GM18507 (cell line): ENCODE results near the gene CHRFAM7A.
"Not testable (repeated sequence)": the region's sequence is repeated elsewhere in the genome, so short reads cannot be mapped to it uniquely, and the experiment has no call there.

ENCODE experiments used
- DNase-seq: peaks from one replicate; pipeline ENCODE4 v3.0.0; 2011; ENCODE audit warnings: low read depth; ENCODE audit not compliant: insufficient read length; ENCODE audit errors: extremely low spot score
- FAIRE-seq: peaks from 2 replicates; lab custom pipeline; 2011; peaks lifted over from hg19 to GRCh38; lab: Jason Lieb, UNC

The CHRFAM7A gene

DNA sequence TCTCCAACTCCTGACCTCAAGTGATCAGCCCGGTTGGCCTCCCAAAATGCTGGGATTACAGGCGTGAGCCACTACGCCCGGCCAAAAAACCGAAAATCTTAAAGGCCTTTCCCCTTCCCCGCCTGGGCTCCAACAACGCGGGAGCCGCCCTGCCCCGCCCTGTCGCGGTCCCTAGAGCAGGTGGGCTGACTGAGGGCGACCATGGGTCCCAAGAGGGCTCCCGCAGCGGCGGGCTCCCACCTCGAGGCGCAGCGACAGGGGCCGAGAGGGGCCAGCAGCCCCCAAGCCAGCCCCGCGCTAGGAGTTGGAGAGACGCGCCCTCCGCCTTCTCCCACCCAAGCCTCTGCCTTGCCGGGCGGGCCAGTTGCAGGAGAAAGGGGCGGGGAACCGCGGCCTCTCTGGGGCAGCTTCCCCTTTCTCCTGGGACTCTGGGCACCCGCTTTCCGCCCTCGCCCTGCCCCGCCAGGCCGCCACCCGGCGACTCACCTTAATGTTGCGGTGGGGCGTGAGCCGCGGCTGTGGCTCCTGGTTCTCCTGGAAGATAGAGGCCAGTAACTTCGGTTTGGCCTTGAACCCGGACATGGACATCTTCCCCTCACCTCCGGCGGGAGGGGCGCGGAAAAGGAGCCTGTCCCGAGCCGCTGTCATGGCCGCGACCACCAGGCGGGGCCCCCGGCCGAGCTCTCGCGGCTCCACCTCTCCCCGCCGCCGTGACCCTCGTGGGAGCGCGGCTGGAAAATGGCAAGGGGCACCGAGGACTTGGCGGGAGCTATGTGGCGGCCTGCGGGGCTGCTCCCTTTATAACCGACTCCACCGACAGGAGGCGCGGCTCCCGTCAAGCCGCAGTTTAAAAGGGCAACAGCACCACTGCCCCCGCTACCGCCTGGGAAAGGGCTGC, at the start of gene CHRFAM7A:
Gene CHRFAM7A (minus strand): TSS at position 775 of the 898 bp plus-strand sequence. CDS start 10,189 bp downstream, outside the sequence.
- not testable (repeated sequence) for DNase-seq, FAIRE-seq

DNA sequence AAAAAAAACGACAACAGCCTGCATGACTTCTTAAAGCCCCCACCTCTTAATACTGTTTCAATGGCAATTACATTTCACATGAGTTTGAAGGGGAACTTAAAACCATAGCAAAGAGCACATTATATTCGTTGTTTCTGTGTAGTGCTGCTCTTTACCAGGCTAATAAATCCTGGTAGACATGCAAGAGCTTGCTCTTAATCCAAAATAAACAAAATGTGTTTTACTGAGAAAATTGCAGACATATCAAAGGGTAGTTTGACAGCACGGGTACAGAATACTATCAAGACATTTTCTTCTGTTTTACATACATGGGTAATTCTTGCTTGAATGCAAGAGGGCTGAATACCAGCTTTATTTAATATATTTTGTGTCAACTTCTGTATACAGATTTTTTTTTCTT, 45.0 kb upstream of the CHRFAM7A start:
- not testable (repeated sequence) for FAIRE-seq, DNase-seq

DNA sequence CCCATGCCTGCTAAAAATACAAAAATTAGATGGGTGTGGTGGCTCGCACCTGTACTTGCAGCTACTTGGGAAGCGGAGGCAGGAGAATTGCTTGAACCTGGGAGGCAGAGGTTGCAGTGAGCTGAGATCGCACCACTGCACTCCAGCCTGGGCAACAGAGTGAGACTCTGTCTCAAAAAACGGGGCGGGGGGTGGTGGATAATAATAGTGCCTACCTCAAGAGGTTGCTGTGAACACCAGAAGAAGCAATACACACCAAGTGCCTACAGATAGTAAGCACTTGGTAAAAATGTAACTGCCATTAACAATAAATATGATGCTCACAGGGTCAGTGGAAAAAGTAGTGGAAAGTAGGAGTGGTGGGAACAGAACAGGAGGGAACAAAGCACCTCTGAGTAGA, 42.5 kb upstream of the CHRFAM7A start:
- DNase-seq, FAIRE-seq: not testable (repeated sequence)

DNA sequence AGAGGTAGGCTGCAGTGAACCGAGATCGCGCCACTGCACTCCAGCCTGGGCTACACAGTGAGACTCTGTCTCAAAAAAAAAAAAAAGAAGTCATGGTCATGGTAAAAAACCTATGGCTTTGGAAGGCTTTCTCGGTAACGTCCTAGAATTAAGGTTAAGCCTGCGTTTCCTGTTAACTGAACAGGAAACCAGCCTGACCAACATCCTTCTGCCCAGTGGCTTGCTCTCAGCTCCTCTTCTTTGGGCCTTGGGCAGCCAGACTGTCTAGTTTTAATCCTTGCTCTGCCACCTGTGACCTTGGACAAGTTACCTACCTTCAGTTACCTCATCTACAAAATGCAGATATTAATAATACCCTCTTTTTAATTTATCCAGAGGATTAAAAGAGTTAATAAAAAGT, 27.4 kb upstream of the CHRFAM7A start:
- FAIRE-seq, DNase-seq: not testable (repeated sequence)

DNA sequence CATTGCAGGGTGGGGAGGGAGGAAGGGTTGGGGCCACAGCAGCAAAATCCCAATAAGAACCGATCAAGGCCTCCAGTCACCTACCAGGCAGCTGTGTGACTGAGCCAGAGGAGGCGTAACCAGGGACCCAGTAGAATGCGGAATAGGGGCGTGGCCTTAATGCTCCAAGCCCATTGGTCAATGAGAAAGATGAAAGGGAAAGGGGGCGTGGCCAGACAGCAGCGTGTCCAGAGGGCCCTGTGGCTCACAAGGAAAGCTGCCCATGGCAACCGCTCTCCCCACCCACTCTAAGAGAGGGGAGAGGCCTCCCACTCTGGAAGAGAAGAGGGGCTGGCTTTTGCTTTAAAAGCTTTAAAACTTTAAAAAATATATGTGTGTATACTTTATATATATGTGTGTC, 20.8 kb upstream of the CHRFAM7A start, which contains the start of gene GOLGA8R:
Gene GOLGA8R (minus strand): TSS at position 101 of the 400 bp plus-strand sequence. CDS start 98 bp downstream, at position 3.
- not testable (repeated sequence) for FAIRE-seq, DNase-seq

DNA sequence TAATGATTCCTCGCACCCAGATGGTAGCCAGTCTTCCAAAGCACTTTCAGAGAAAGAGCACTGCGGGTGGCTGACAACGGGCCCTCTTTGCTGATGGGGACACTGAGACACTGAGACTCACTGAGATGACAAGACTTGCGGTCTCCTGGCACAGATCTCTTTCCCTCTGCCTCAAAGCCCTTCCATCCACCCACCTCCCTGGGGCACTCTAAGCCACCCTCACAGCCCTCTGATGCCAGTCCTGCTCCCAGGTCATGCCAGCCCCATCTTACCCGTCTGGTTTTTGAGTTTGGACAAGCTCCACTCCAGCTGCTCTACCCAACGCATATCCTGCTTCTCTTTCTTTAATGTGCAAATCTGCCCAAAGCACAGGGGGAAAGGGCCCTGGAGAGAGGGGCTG, 14.3 kb upstream of the CHRFAM7A start:
- not testable (repeated sequence) for DNase-seq, FAIRE-seq

DNA sequence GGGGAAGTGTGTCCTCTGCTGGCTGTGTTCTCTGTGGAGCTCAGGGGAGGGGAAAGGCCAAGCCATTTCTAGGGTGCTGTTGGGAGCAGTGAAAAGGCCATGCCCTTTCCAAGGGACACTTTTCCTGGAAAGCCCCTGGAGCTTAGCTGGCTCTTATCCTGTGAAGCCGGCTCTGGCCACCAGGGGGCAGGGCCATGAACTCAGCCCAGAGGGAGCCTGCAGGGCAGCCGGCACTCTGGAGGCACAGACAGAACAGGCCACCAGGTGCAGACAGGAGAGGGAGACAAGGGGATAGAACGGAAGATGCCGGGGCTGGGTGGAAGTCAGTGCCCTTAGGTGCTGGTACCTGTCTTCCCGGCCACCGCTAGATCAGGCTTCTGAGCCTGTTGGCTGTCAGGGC, 5.6 kb upstream of the CHRFAM7A start:
- not testable (repeated sequence) for DNase-seq, FAIRE-seq

DNA sequence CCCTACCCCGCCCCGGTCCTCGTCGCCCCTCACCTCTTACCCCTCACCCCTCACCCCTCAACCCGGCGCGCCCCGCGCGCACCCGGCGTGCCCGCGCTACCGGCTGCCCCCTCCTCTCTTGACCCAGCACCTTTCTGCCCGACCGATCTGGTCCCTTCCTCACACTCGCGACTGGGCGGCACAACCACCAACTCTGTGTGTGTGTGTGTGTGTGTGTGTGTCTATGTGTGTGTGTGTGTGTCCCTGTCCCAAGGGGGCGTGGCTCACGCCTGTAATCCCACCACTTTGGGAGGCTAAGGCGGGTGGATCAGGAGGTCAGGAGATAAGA, 288 bp upstream of the CHRFAM7A start:
- not testable (repeated sequence) for FAIRE-seq, DNase-seq

DNA sequence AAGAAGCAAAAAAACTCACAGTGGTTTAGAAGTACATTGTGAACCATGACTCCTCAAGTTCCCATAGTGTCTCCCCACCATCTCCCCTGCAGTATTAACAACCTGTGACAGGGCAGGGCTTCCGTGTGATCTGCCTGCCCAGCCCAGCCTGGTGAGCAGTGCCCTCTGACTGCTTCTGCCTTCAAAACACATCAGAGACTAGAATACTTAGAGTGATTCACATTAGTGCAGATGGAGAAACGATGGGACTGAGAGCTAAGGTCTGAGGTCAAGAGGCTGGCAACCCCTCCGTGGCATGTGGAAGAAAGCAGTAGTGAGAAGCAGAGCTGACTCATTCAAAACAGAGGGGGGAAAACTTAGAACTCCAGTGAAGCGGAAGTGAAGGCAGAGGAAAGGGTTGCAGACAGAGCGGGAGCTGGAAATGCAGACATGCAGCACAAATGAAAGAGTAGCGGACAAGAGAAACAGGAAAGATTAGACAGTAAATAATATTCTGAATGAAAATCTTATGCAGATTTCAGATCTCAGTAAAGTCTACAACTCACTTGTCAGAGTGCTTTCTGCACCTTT, 6.9 kb downstream of the CHRFAM7A start:
- FAIRE-seq, DNase-seq: not testable (repeated sequence)

DNA sequence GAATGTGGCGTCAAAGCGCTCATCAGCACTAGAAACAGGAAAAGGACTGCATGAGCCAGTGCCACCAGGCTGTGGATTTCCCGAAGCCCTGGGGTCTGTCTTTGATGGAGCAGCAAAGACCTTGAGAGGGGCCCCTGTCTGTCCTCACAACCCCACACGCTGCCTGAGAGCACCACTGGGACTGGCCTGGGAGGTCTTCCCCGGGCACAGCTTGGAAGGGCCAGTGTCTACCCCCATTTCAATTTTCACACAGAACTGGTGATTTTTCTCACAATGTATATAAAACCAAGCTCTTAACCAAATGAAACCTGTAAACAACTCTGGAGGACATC, 16.3 kb downstream of the CHRFAM7A start:
- not testable (repeated sequence) for DNase-seq, FAIRE-seq

DNA sequence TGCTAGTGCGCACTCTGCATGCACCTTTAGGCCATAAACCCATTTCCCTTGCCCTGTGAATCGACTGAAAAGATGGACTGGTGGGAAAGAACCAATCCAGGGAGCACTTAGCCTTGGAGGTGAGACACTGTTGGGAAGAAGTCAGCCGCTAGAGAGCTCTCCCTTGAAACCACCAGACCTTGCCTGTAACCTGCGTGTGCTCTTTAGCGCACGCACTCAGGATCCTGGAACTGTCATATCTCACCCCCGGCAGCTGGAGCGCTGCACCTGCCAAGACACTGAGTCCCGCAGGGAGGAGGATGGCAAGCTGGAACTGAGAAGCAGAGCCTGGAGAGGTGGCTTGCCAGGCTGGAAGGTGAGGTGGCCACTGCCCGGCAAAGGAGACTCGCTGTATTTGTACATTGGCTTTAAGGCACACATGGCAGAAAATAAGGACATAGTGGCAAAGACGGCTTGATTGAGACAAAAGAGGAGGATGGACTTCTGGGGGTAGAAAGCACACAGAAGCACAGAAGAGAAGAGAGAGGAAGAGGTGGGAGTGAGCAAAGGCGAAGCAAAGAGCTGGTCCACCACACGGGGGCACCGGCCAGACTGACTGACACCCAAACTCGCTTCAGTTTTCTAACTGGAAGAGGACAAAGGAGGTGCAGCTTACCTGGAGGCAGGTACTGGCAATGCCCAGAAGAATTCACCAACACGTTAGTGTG, 16.8 kb downstream of the CHRFAM7A start:
- FAIRE-seq, DNase-seq: not testable (repeated sequence)

DNA sequence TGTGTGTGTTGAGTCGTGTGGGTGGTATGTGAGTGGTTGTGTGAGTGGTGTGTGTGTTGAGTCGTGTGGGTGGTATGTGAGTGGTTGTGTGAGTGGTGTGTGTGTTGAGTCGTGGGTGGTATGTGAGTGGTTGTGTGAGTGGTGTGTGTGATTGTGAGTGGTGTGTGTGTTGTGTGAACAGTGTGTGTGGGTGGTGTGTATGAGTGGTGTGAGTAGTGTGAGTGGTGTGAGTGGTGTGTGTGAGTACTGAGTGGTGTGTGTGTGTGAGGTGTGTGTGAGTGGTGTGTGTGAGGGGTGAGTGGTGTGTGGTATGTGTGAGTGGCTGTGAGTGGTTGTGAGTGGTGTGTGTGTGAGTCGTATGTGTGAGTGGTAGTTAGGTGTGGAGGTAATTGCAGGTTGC, 17.5 kb downstream of the CHRFAM7A start:
- not testable (repeated sequence) for FAIRE-seq

DNA sequence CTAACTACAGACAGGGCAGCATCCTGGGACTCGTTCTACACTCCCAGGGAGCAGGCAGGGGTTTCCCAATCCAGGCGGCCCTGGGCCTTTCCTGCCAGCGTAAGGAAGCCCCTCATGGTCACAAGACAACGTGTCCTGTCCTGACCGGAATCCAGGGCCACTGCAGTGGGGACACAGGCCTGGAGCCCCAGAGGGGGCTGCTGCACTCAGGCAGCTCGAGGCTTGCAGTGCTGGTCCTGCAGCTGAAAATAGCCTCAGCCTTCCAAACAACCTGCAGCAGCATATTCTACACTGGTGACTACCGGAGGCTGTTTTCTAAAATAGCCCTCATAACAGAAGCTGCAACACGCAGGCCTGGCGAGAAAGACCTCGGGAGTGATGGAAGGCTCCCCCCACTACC, 18.5 kb downstream of the CHRFAM7A start:
- FAIRE-seq, DNase-seq: not testable (repeated sequence)

More for the DNA sequence above, 17.5 kb downstream of the CHRFAM7A start:
- DNase-seq = not testable (repeated sequence)

DNA sequence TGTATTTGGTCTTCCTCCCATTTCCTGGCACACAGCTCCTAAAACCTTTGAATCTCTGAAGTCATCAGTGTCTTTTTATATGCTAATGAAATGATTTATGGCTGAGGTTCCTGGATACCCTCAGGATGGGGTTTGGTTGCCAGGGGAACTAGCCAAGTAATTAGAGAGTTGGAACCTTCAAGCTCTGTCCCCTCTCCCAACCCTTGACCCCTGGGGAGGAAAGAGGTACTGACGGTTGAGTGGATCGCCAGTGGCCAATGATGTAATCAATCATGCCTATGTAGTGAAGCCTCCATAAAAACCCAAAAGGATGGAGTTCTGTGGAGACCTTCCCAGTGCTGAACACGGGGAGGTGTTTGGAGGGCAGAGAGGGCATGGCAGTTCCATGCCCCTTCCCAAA, 25.1 kb downstream of the CHRFAM7A start:
- FAIRE-seq, DNase-seq: not testable (repeated sequence)

DNA sequence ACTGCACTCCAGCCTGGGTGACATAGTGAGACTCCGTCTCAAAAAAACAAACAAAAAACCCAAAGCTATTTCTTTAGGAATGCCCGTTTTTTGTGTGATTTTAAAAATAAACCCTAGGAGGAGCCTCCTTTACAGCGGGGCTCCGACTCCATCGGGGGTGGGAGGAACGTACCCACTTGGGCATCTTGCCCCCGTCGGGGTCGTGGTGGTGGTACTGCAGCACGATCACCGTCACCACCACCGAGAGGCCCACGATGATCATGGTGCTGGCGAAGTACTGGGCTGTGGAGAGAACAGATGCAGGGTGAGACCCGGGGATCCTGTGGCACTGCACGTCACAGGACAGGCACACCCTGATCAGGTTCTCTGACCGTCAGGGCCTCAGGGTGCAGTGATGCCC, 26.1 kb downstream of the CHRFAM7A start:
- FAIRE-seq, DNase-seq: not testable (repeated sequence)

DNA sequence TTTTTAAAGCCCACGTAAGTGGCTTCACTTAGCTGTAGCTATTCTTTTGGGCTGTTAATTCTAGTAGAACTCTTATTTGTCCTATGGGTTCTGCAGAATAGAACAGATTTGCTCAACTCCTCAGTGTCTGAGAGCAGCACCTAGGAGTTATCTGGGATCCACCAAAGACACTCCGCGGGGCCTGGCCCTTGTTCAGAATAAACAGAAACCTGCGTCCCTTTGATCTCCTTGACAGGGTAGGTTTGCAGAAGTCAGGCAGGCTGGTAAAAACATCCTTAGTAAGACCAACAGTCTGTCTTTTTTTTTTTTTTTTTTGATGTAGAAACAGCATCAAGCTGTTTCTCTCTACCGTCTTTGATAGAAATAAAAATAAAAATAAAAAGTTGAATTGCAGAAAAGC, 31.9 kb downstream of the CHRFAM7A start:
- not testable (repeated sequence) for DNase-seq, FAIRE-seq

DNA sequence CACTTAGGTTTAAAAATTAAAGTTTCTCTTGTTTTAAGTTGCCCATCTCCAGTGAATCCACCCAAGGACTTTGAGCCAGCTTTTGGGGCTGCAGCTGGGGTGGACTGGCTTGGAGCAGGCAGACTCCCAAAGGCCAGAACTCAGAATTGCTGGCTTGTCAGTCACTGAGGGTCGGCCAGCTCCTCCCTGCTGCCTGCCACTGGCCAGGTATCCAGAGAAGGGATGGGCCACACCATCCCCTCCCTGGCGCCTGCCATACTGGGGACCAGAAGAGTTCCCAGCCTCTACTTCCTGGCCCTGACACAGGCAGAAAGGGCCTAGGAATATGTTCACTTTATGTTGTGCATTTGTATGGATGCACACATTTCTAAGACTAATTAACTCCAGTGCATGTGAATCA, 32.4 kb downstream of the CHRFAM7A start:
- not testable (repeated sequence) for FAIRE-seq, DNase-seq

DNA sequence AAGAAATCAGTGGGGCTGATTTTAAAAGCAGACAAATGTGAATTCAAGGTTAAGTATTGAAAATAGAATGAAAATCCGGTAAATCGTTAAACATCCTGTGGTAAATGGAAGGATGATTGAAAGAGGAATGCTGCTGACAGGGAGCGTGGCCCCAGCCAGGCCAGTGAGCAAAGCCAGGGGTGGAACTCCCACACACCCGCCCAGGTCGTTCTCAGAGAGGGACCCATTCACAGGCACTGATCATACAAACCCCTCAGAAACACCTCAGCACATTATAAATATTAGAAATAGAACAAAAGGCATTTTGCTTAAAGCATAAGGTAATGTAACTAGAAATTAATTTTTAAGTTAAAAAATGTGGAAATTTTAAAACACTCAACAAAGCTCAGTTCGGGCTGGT, 38.3 kb downstream of the CHRFAM7A start:
- DNase-seq, FAIRE-seq: not testable (repeated sequence)

DNA sequence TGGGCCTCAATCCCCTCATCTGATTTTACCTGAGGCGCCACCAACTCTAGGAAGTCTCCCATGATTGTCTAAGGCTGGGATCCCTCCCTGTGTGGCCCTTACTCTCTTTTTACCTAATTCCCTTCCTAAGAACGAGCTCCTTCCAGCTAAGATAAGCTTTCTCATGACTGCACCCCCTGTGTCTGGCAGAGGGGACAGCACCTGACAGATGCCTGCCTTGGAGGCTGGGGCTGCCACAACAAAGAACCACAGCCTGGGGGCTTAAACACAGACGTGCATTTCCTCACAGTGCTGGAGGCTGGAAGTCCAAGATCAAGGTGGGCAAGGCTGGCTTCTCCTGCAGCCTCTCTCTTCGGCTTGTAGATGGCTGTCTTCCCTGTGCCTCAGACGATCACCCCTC, 43.5 kb downstream of the CHRFAM7A start:
- not testable (repeated sequence) for DNase-seq

DNA sequence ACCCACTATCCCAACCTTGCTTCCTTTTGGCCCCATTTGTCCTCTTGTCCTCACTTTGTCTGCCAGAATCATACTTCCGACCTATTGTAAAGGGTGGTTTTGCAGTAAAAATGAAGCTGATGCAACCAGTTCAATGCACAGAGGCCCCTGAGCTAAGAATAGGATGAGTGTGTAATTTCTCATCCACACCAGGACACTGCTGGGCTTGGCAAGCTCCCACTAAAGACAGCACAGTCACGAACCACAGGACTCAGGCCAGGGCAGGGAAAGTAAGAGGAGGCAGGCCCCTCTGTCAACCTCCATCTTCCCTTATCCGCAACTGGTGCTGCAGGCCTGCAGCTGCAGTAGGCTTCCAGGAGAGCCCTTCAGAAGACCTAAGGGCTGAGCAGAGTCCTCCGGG, 56.8 kb downstream of the CHRFAM7A start:
- peak; percentile 12 for FAIRE-seq
- not testable (repeated sequence) for DNase-seq

More for the DNA sequence above, 43.5 kb downstream of the CHRFAM7A start:
- not testable (repeated sequence) for FAIRE-seq
